A673 (cell line): Measurements from ENCODE around the gene CRACDL. TPM values are rescaled to one million over a fixed set of nuclear protein-coding genes. Genes with fewer than 3 reads are reported as not detected.
"Not testable (repeated sequence)": the region's sequence is repeated elsewhere in the genome, so short reads cannot be mapped to it uniquely, and the experiment has no call there.

Source experiments
- BruUV-seq: library from RNA; stranded (reverse); fragments of 400-500 nt; replicated peaks from 2 replicates; lab custom pipeline; 2021; lab: Mats Ljungman, UMichigan
- CTCF ChIA-PET: fragments of 300-600 bp; sonication (Branson Sonifier 250); formaldehyde crosslinking; loops from one replicate; lab custom pipeline; 2022; ENCODE audit warnings: antibody characterized with exemption; lab: Charles Lee
- POLR2A ChIA-PET: fragments of 300-600 bp; sonication (Branson Sonifier 250); formaldehyde crosslinking; loops from one replicate; lab custom pipeline; 2022; ENCODE audit warnings: antibody characterized with exemption; ENCODE audit not compliant: low non-redundant PET; lab: Charles Lee
- DNase-seq: peaks from one replicate; pipeline ENCODE4 v3.0.0-alpha.2; 2015; ENCODE audit warnings: low spot score
- H3K27ac ChIP-seq: fragments of 200-600 bp; sonication (generic); 2 replicates; pipeline ENCODE4 v1.5.1; 2016; ENCODE audit warnings: mixed run types, low read depth, mild to moderate bottlenecking, mixed read lengths, antibody characterized with exemption, low read length; ENCODE audit not compliant: poor library complexity, severe bottlenecking
- H3K27me3 ChIP-seq: fragments of 200-600 bp; sonication (generic); replicated peaks from 2 replicates; pipeline ENCODE4 v1.6.1; 2017; ENCODE audit warnings: mixed run types, low read depth, mild to moderate bottlenecking, mixed read lengths, antibody characterized with exemption, low read length; ENCODE audit not compliant: insufficient read depth, poor library complexity
- H3K36me3 ChIP-seq: fragments of 200-600 bp; sonication (generic); 2 replicates; pipeline ENCODE4 v1.6.1; 2016; ENCODE audit warnings: mixed run types, mild to moderate bottlenecking, mixed read lengths, antibody characterized with exemption, low read length; ENCODE audit not compliant: insufficient read depth, poor library complexity, severe bottlenecking
- H3K4me1 ChIP-seq: fragments of 200-600 bp; sonication (generic); 2 replicates; pipeline ENCODE4 v1.6.1; 2017; ENCODE audit warnings: mixed run types, mild to moderate bottlenecking, mixed read lengths, antibody characterized with exemption, low read length; ENCODE audit not compliant: insufficient read depth, poor library complexity, severe bottlenecking
- H3K4me3 ChIP-seq: fragments of 200-600 bp; sonication (generic); 2 replicates; pipeline ENCODE4 v1.5.1; 2016; ENCODE audit warnings: low read depth, mixed run types, mild to moderate bottlenecking, mixed read lengths, low read length; ENCODE audit not compliant: poor library complexity, severe bottlenecking
- H3K9me3 ChIP-seq: fragments of 200-600 bp; sonication (generic); 2 replicates; pipeline ENCODE4 v1.6.1; 2016; ENCODE audit warnings: mixed run types, low read depth, mild to moderate bottlenecking, mixed read lengths, antibody characterized with exemption, low read length; ENCODE audit not compliant: poor library complexity, severe bottlenecking
- CTCF ChIP-seq: fragments of 300-800, 200-600 bp; sonication (generic); conservative IDR thresholded peaks from 2 replicates; pipeline ENCODE4 v1.5.1; 2017; ENCODE audit warnings: low read depth, mild to moderate bottlenecking, antibody characterized with exemption, low read length, moderate library complexity, mixed read lengths
- EZH2 ChIP-seq: fragments of 200-600 bp; sonication (generic); IDR thresholded peaks from 2 replicates; pipeline ENCODE4 v1.6.1; 2017; ENCODE audit warnings: borderline replicate concordance, low read depth, mild to moderate bottlenecking, mixed read lengths, antibody characterized with exemption, low read length; ENCODE audit not compliant: poor library complexity, severe bottlenecking
- intact Hi-C: fragments of 100-400 bp; cut with micrococcal nuclease; formaldehyde crosslinking; loops from one replicate; pipeline ENCODE4 v1.10.0; 2022; ENCODE audit not compliant: unreplicated experiment
- total RNA-seq: library from RNA; stranded (reverse); gene quantifications from 2 replicates; pipeline ENCODE4 v1.2.3, GENCODE V29; 2021

Gene CRACDL
- total RNA-seq, 1 experiment from 2014 or later, result not detected

GRCh38 chr2:98882368-98882767 lies 53.7 kb downstream of the CRACDL start:
- no peak for TF ChIP-seq EZH2
- no peak for TF ChIP-seq CTCF
- H3K9me3 ChIP-seq, result peaks cover 5% of the 10 kb centered on the region
- intact Hi-C loops, result no loop called here
- no peaks in the 10 kb centered on the region for H3K27me3 ChIP-seq
- no peaks in the 10 kb centered on the region for H3K36me3 ChIP-seq
- no TSS peak for BruUV-seq
- DNase-seq, result no peak
- no peak overlapping the region for H3K4me3 ChIP-seq
- ChIA-PET CTCF (no interaction called here), POLR2A (no interaction called here)
- H3K27ac ChIP-seq, result no peak overlapping the region
- H3K4me1 ChIP-seq, result no peaks in the 10 kb centered on the region

- CTCF ChIA-PET, result no interaction called here
- intact Hi-C loops, result no loop called here
- Histone ChIP-seq H3K9me3 (peaks cover 2% of the 10 kb centered on the region), H3K4me3 (no peak overlapping the region), H3K27ac (no peak overlapping the region), H3K4me1 (no peaks in the 10 kb centered on the region), H3K27me3 (no peaks in the 10 kb centered on the region), H3K36me3 (no peaks in the 10 kb centered on the region)
- no peak for TF ChIP-seq EZH2
- no peak for TF ChIP-seq CTCF
- BruUV-seq, result no TSS peak
- POLR2A ChIA-PET, result no interaction called here
- no peak for DNase-seq
These were observed 54.8 kb downstream of the CRACDL start for GRCh38 chr2:98881153-98881650.

- TF ChIP-seq CTCF, result no peak
- TF ChIP-seq EZH2, result no peak
- BruUV-seq, result no TSS peak
- intact Hi-C loops, result no loop called here
- no peak for DNase-seq
- Histone ChIP-seq H3K27ac (no peak overlapping the region), H3K4me3 (no peak overlapping the region), H3K9me3 (no peaks in the 10 kb centered on the region), H3K27me3 (no peaks in the 10 kb centered on the region), H3K4me1 (no peaks in the 10 kb centered on the region), H3K36me3 (no peaks in the 10 kb centered on the region)
- ChIA-PET CTCF (no interaction called here), POLR2A (no interaction called here)
These were observed 55.5 kb downstream of the CRACDL start for GRCh38 chr2:98880266-98881152.

- DNase-seq, H3K36me3 ChIP-seq, POLR2A ChIA-PET, BruUV-seq, CTCF ChIA-PET, intact Hi-C loops, H3K9me3 ChIP-seq, H3K4me3 ChIP-seq, H3K27ac ChIP-seq, H3K27me3 ChIP-seq, H3K4me1 ChIP-seq: not testable (repeated sequence)
These were observed 58.4 kb downstream of the CRACDL start for GRCh38 chr2:98877658-98878057.
